DMS153 (cell line): ENCODE measurements around the gene B3GNT3.

Experiments used
- DNase-seq: peaks from one replicate; lab custom pipeline; 2025; lab: John Stamatoyannopoulos, UW

Gene B3GNT3, protein sequence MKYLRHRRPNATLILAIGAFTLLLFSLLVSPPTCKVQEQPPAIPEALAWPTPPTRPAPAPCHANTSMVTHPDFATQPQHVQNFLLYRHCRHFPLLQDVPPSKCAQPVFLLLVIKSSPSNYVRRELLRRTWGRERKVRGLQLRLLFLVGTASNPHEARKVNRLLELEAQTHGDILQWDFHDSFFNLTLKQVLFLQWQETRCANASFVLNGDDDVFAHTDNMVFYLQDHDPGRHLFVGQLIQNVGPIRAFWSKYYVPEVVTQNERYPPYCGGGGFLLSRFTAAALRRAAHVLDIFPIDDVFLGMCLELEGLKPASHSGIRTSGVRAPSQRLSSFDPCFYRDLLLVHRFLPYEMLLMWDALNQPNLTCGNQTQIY

DNA sequence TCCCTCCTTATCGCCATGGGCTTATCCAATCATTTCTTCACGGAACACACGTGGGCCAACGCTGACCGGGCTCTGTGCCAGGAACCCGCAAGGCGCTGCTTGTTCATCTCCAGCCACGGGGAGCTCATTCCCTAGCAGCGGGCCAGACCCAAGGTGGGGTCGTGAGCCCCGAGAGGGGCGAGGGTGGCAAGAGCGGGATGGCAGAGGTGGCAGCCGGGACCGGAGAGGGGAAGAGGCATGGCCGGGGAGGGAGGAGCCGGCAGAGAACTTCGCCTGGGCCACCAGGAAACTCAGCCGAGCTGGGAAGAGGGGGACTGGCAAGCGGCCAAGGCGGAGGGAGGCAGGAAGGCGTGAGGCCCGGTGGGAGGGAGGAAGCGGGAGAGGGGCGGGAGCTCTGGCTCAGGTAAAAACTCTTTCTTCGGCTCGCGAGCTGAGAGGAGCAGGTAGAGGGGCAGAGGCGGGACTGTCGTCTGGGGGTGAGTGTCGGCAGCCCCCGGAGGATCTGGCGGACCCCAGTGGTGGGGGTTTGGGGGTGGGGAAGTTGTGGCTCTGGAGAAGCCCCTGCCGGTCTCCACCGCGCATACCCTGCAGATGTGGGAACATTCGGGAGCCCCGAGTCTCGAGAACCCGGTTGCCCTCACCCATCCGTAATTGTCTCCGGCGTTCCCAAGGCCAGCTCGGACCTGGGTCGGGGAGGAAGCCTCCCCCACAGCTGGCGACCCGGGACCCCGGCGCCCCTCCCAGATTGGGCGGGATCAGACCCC, at the start of gene B3GNT3:
Gene B3GNT3, plus strand, starts transcription at position 408 of the 764 bp plus-strand sequence. CDS start 12,670 bp downstream, outside the sequence.
- DNase-seq = peak; percentile 45

DNA sequence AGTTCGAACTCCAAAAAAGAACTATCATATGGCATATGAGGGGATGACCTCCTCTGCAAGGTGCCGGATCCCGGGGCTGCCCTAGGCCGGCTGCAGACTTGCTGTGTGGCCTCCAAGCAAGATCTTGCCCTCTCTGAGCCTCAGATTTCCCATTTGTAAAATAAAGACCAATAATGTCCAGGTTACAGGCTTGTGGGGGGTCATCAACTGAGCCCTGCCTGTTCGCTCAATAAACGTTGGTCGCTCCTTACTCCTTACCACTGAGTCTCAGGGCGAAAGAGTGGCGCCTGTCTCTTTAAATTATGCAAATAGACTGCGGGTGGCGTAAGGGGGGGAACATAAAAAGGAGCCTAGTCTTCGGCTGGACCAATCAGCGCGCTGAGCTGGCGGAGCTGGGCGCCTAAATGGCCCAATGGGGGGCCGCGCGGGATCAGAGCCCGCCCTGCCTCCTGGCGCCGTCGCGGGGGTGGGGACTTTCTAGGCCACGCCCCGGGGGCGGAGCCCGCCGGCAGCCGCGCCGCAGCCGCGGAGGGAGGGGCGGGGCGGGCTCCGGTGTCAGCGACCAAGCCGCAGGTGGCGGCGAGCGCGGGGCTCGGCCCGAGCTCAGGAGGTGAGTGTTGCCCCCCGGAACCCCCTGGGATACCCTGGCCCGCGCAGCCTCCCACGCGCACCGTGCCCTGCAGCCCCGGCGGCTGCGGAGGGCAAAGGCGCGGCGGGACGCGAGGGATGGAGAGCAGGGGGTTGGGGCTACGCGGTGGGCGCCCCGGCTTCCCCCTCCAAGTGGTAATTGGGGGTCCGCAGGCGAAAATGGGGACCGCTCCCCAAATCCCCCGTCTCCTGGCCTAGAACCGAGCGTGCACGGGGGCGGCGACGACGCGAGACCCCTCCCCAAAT, 47.5 kb upstream of the B3GNT3 start:
- DNase-seq = peak; percentile 90

DNA sequence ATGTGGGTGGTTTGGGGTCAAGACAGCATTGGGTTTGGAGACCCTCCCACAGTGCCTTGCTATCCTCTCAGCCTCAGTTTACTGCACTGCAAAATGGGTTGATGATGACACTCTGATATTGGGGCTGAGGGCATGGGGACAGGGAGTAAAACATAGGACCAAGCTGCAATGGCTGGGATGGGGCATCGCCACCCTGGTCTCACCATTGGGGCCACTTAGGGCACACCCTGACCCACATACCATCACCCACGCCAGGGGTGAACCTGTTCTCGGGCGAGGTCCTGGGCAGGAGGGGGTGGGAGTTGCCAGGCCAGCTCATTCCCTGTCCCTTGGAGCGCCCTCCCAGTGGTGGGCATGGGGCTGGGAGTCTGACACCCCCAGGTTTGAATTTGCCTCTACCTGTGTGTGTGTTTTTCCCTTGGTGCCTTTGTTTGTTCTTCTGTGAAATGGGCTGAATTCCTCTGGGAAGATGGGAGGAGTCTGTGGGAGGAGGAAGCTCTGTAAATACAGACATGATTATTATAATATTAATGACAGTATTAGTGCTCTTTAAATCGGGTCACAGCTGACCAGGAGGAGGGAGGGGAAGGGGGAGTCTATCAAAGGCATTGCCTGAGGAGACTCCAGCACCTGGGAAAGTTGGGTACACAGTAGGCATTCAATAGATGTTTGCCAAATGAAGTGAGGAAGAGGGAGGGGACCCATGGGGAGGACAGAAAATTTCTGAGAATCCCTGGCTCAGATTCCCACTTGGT, 45.9 kb upstream of the B3GNT3 start:
- DNase-seq = no peak

DNA sequence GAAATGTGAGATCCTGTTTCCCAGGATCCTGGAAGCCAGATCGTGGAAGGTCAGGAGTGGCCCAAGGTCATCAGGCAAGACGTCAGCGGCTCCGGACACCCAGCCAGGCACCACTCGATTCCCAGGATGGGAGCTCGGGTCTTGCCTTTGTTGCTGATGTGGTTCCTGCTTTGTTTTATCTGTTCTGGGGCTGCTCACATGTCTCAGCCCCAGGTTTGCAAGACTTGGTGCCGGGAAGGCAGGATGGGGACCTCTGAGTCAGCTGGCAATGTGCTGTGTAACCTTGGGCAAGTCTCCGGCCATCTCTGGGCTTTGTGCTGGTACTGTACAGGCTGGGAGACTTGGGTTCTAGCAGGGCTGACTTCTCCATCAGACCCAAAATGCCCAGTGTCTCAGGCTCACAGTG, 45.0 kb upstream of the B3GNT3 start:
- no peak for DNase-seq

DNA sequence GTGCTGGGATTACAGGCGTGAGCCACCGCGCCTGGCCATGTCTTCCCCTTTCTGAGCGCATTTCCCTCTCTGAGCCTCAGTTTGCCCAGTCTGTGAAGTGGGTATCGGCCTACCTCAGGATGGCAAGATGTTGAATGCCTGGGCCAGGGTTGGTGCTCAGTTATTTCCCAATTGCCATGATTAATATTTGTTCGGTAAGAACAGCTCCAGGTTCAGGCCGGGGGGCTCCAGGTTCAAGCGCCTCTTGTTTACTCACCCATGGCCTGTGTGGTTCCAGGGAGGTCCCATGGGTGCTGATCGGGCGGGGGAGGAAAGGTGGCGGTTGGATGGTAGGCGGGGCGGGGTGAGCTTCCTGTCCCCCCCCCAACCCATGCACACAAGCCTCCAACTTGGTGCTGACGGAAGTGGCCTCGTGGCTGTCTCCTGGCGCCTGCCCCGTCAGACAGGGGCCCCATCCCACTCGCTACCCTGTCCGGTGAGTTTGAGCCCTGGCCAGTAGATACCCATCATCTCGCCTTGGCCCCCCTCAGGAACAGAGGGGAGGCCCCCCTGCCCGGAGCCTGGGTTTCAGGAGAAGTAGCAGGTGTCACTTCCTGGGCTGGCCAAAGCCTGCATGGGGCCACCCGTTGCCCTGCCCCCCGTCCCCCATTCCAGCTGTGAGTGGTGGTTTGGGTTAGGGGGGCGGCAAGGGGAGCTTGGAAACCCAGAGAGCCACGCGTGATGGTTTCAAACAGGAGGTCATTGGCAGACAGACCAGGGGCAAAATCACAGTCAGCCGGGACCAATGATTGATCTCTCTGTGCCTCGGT, 43.6 kb upstream of the B3GNT3 start, which contains the start of gene FCHO1:
Gene FCHO1, plus strand, starts transcription at position 375 of the 809 bp plus-strand sequence. CDS start 3,688 bp downstream, outside the sequence.
- DNase-seq = no peak

DNA sequence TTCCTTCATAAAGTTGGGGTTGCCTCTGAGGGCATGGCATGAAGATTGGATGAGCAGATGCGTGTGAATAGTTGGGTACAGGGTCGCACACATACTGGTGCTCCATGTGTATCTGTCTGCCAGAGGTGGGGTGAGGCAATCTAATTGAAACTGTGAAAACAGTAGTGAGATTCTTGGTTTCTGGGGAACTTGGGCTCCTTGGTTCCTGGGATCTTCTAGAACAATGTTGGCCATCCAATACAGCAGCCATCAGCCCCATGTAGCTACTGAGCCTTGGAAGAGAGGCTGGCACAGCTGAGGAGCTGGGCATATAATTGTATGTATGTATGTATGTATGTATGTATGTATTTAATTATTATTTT, 43.0 kb upstream of the B3GNT3 start:
- no peak for DNase-seq

DNA sequence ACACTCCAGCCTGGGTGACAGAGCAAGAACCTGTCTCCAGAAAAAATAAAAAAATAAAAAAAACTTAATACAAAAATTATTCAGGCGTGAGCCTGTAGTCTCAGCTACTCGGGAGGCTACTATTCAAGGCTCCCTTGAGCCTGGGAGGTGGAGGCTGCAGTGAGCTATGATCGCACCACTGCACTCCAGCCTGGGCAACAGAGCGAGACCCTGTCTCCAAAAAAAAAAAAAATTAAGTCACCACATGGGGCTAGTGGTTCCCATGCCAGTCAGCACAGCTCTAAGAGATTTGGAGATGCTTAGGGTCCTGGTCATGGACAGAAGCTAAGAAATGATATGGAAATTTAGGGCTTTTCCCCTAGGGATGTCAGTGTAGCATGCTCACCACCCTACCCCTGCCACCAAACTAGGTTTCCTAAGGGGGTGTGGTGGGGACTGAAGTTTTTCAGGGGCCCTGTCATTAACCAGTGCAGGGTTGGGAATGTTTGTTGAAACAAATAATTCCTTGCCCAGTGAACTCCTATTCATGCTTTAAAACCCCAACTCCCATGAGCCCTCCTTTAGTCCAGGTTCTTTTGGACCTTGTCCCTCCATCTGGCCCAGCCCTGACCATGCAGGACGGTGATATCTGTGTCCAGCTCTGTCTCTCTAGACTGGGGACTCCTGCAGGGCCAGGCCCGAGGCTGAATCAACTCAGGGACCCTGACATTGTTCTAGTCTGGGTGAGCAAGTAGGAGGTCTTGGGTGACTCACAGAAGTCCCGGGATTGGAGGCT, 41.9 kb upstream of the B3GNT3 start:
- DNase-seq = no peak

DNA sequence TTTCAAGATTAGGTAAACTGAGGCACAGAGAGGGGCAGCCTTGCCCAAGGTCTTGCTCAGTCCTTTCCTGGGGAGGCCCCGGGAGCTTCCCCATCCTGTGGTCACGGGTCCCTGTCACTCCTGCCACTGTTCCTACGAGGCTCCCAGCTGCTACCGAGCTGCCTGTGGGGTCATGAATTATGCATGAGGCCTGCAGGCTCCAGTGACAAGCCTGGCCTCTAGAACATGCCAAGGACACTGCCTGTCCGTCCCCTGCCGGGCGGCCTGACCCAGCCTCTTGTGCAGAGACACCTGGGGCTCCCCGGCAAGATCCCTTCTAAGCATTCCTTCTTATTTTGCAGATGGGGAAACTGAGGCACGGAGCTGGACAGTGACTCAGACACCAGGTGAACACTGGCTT, 41.0 kb upstream of the B3GNT3 start:
- DNase-seq = no peak

DNA sequence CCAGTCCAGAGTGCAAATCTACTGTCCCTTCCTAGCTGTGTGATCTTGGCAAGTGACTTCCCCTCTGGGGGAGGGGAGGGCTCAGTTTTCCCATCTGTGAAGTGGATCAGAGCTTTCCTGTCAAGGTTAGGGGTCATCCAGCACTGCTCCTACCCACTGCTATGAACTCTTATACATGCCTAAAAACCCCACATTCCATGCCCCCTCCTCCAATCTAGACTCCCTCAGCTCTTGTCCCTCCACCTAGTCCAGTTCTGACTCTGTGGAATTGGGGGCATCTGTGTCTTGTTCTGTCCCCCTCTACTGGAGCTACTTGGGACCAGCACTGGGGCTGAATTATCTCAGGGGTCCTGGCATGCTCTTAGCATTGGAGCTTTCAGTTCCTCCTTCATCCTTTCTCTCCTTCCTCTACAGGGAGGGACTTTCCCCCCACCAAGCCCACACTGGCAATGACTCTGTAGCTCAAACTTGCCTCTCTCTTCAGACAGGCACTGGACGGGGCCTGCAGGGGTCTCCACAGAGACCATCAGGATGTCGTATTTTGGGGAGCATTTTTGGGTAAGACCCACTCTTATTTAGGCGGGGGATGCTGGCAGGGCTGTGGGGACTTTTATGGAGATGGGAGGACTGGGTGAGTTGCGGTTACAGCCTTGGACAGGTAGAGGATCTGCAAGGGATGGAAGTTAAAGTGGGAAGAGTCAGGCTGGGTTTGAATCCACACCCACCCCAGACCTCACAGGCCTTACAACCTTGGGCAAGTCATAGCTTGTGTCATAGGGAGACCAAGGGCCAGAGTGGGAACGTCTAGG, 40.1 kb upstream of the B3GNT3 start:
- no peak for DNase-seq

DNA sequence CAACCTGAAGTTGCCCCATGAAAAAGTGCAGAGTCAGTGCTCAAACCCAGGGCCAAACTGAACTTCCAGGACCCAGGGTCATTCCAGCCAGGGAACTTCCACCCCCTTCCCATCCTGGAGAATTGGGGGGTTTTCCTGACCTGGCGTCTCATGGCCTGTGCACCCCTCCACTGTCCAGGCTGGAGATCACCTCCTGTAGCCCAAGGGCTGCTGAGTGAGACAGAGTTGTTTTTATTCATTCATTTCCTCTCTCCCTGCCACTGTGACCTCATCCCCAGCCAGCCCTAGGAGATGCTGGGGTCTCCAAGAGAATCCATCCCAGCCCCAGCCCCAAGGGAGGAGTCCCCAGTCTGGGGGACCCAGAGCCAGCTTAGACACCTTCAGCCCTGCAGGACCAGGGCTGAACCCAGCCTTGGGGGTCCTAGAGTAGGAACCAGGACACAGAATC, 39.5 kb upstream of the B3GNT3 start:
- no peak for DNase-seq

DNA sequence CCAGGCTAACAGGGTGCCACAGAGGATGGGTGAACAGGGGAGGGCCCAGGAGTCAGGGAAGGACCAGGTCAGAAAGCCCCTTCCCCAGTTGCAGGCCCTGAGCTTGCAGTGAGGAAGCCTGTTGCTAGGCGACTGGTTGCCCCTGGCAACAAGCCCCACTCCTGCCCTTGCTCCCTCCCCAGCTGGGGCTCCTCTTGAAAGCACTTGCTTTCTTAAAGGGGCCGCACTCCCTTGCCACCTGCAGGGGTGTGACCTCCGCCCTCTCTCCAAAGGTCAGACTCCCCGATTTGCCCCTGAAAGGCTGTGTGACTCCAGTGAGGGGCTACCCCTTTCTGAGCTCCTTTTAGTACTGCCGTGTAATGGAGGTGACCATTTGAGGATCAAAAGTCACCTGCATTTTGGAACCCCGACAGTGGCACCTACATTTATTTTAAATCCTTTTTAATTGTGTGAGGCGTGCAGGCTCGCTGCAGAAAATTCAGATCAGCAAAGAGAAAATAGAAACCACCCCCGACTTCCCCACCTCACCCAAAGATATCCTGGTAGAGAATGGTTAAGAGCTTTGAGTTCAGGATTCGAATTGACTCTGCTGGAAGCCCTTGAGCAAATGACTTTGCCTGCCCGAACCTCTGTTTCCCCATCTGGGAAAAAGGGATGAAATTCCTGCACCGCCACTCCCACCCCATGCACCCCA, 38.8 kb upstream of the B3GNT3 start:
- peak; percentile 40 for DNase-seq

DNA sequence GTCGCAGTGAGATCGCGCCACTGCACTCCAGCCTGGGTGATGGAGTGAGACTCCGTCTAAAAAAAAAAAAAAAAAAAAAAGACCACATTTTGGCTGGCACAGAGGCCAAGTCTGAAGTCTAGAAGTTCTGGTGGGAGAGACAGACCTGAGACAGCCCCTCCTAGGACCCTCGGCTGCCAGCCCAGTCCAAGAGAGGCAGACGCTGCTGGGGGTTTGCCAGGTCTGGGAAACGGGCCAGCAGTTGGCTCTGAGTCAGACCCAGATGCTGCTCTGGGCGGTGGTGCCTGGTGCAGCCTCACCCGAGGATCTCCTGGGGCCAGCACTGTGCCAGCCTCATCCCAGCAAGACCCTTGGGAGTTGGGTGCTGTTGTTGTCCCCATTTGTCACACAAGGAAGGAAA, 37.8 kb upstream of the B3GNT3 start:
- no peak for DNase-seq

DNA sequence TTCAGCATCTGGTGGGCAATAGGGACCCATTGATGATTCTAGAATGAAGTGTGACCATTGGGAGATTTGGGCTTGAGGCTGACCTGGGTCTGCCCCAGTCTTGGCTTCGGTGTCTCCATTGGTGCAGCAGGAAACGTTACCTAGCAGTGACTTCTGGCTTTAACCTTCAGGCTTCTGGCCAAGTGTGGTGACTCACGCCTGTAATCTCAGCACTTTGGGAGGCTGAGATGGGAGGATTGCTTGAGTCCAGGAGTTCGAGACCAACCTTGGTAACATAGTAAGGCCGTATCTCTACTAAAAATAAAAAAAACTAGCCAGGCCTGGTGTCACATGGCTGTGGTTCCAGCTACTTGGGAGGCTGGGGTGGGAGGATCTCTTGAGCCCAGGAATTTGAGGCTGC, 36.4 kb upstream of the B3GNT3 start:
- no peak for DNase-seq

DNA sequence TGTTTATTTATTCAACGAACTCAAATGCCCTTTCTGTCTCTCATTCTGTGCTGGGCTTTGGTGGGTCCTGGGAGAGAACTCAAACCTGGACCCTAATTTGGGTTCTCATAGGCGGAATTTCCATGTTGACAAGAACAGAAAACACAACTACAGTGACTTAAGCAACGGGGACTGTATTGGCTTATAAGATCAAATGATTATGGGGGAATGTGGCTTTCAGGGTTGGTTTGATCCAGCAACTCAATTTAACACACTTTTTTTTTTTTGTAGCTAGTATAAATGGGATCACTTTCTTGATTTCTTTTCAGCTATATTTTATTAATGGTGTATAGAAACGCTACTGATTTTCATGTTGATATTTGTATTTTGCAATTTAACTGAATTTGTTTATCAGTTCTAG, 33.8 kb upstream of the B3GNT3 start:
- DNase-seq = no peak

DNA sequence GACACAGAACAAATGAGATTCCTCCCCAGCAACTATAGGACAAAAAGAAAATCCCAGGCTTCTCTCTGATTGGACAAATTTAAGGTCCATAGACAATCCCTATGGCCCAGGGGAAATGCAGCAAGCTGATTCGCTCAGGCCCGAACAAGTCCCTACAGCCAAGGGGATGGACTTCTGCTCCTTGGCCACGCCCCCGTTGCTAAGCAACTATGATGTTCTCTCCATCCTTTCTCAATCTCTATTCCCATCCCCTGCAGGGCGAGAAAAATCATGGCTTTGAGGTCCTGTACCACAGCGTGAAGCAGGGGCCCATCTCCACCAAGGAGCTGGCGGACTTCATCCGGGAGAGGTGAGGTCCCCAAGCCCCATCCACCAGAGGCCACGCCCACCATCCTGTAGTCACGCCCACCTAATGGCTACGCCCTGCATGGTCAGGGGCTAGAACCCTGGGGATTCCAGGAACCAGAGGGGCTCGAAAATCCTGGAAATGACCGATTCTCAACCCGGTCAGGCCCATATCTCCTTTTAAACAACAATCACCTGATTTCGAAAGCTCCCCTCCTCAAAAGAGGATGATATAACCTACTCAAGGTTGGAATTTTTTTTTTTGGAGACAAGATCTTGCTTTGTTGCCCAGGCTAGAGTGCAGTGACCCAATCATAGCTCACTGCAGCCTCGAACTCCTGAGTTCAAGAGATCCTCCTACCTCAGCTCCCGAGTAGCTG, 32.3 kb upstream of the B3GNT3 start:
- no peak for DNase-seq

DNA sequence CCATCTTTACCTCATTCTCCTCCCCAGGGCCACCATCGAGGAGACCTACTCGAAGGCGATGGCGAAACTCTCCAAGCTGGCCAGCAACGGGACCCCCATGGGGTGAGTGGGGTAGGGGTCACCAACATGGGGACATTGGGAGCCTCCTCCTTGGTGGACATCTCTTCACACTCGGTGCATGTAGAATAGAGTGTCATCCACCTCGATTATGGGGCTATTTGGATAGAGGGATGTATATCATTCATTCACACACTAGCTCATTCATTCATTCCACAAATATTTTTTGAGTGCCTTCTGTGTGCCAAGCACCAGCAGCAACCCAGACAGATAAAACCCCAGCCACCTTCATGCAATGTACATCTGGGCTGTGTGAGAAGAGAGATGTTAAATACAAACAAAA, 30.6 kb upstream of the B3GNT3 start:
- DNase-seq = no peak

DNA sequence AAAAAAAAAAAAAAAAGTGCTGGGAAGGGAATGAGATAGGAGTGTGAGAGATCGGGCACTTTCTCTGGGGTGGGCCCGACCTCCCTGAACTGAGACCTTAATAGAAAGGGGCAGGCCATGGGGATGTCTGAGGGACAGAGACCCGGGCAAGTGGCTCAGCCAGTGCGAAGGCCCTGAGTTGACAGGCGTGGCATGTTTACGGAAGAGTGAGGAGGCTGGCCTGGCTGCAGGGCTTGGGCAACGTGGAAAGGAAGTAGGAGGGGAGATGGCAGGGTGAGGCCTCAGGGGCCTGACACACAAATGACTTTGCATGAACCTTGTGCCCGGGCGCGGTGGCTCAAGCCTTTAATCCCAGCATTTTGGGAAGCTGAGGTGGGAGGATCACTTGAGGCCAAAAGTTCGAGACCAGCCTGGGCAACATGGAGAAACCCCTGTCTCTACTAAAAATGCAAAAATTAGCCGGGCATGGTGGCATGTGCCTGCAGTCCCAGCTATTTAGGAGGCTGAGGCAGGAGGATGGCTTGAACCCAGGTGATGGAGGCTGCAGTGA, 29.8 kb upstream of the B3GNT3 start:
- DNase-seq = no peak
